GM23338 (cell line): Measurements from ENCODE around the gene CLCN4. TPM values are rescaled to one million over a fixed set of nuclear protein-coding genes. Genes with fewer than 3 reads are reported as not detected.

Experiments
- ATAC-seq: fragments of 200-7000 bp; cut with Tn5 transposase; 3 replicates; pipeline ENCODE4 v1.9.1; 2020
- DNase-seq: peaks from one replicate; pipeline ENCODE4 v3.0.0-alpha.2; 2015; ENCODE audit warnings: low spot score
- H2AFZ ChIP-seq: fragments of 200-600 bp; sonication (generic); 2 replicates; pipeline ENCODE4 v1.8.0; 2016; ENCODE audit warnings: antibody characterized with exemption, mild to moderate bottlenecking, moderate library complexity
- H3F3A ChIP-seq: fragments of 200-600 bp; sonication (generic); replicated peaks from 2 replicates; pipeline ENCODE4 v1.8.0; 2017; ENCODE audit warnings: antibody characterized with exemption, mixed run types, low read depth
- H3K27ac ChIP-seq: fragments of 200-600 bp; sonication (generic); 2 replicates; pipeline ENCODE4 v1.6.1; 2016; ENCODE audit warnings: low read depth
- H3K27me3 ChIP-seq: fragments of 200-600 bp; sonication (generic); 2 replicates; pipeline ENCODE4 v1.8.0; 2016; ENCODE audit warnings: mild to moderate bottlenecking, mixed run types, moderate library complexity; ENCODE audit not compliant: insufficient read depth
- H3K36me3 ChIP-seq: fragments of 200-600 bp; sonication (generic); 2 replicates; pipeline ENCODE4 v1.8.0; 2016; ENCODE audit warnings: mild to moderate bottlenecking; ENCODE audit not compliant: insufficient read depth
- H3K4me1 ChIP-seq: fragments of 200-600 bp; sonication (generic); 2 replicates; pipeline ENCODE4 v1.8.0; 2016; ENCODE audit warnings: mild to moderate bottlenecking, moderate library complexity; ENCODE audit not compliant: insufficient read depth
- H3K4me2 ChIP-seq: fragments of 200-600 bp; sonication (generic); 2 replicates; pipeline ENCODE4 v1.7.1; 2017; ENCODE audit warnings: mixed run types
- H3K4me3 ChIP-seq: fragments of 200-600 bp; sonication (generic); 2 replicates; pipeline ENCODE4 v1.6.1; 2016; ENCODE audit warnings: mixed run types
- H3K79me2 ChIP-seq: fragments of 200-600 bp; sonication (generic); replicated peaks from 2 replicates; pipeline ENCODE4 v1.8.0; 2017; ENCODE audit warnings: mild to moderate bottlenecking; ENCODE audit not compliant: insufficient read depth
- H3K9me2 ChIP-seq: fragments of 200-600 bp; sonication (generic); 2 replicates; pipeline ENCODE4 v1.8.0; 2017; ENCODE audit not compliant: insufficient read depth
- H4K20me1 ChIP-seq: fragments of 200-600 bp; sonication (generic); replicated peaks from 2 replicates; pipeline ENCODE4 v1.8.0; 2017; ENCODE audit warnings: mild to moderate bottlenecking; ENCODE audit not compliant: insufficient read depth
- H3K27ac Mint-ChIP-seq: 2 replicates; pipeline ENCODE4 v1.8.0; 2020; ENCODE audit warnings: inconsistent platforms, mild to moderate bottlenecking, moderate library complexity, mixed read lengths
- H3K27me3 Mint-ChIP-seq: 3 replicates; pipeline ENCODE4 v1.8.0; 2022; ENCODE audit warnings: low read depth, mild to moderate bottlenecking, moderate library complexity, mixed read lengths, inconsistent platforms; ENCODE audit not compliant: insufficient read depth, poor library complexity
- H3K36me3 Mint-ChIP-seq: 3 replicates; pipeline ENCODE4 v1.8.0; 2021; ENCODE audit warnings: low read depth, mild to moderate bottlenecking, inconsistent platforms, moderate library complexity, mixed read lengths
- H3K4me1 Mint-ChIP-seq: 3 replicates; pipeline ENCODE4 v1.8.0; 2020; ENCODE audit warnings: mild to moderate bottlenecking, inconsistent platforms, mixed read lengths
- H3K4me3 Mint-ChIP-seq: 3 replicates; pipeline ENCODE4 v1.8.0; 2021; ENCODE audit warnings: moderate library complexity, mild to moderate bottlenecking, inconsistent platforms, mixed read lengths
- H3K9me3 Mint-ChIP-seq: 3 replicates; pipeline ENCODE4 v1.8.0; 2020; ENCODE audit warnings: moderate library complexity, mild to moderate bottlenecking, inconsistent platforms, mixed read lengths
- EZH2 ChIP-seq: fragments of 200-600 bp; sonication (generic); IDR thresholded peaks from one replicate; pipeline ENCODE4 v1.8.0; 2017; ENCODE audit warnings: antibody characterized with exemption, mild to moderate bottlenecking, low read depth; ENCODE audit not compliant: unreplicated experiment
- POLR2AphosphoS5 ChIP-seq: IDR thresholded peaks from 2 replicates; pipeline ENCODE4 v1.6.1; 2016; ENCODE audit warnings: antibody characterized with exemption, low read depth
- REST ChIP-seq: IDR thresholded peaks from one replicate; pipeline ENCODE4 v1.6.1; 2018; ENCODE audit warnings: antibody characterized with exemption; ENCODE audit not compliant: unreplicated experiment
- STAT1 ChIP-seq: IDR thresholded peaks from one replicate; pipeline ENCODE4 v1.6.1; 2016; ENCODE audit warnings: antibody characterized with exemption; ENCODE audit not compliant: unreplicated experiment
- ZNF114 ChIP-seq: fragments of 250-450 bp; sonication (Bioruptor Pico); IDR thresholded peaks from 2 replicates; pipeline ENCODE4 v1.5.0; 2020; ENCODE audit warnings: mild to moderate bottlenecking, moderate library complexity
- ZNF462 ChIP-seq: fragments of 250-450 bp; sonication (Bioruptor Pico); IDR thresholded peaks from 2 replicates; pipeline ENCODE4 v1.5.0; 2020; ENCODE audit warnings: mild to moderate bottlenecking, moderate library complexity
- polyA plus RNA-seq: library from polyadenylated mRNA; unstranded; fragments of >200 nt; fragmentation: Nextera tagmentation; extraction: Ambion mirVana; gene quantifications from 2 replicates; pipeline ENCODE4 v1.2.1, GENCODE V29; 2016
- total RNA-seq: library from RNA; depleted of rRNA; stranded (reverse); fragments of >200 nt; shearing (Covaris generic); gene quantifications from 2 replicates; pipeline ENCODE4 v1.2.3, GENCODE V29; 2014

Gene CLCN4
- total and polyA plus RNA-seq, 2 experiments from 2014 or later = 1.2 to 4.9 TPM

GRCh38 chrX:10125248-10125615 is 31.5 kb upstream of the CLCN4 start:
- DNase-seq (no peak), ATAC-seq (no peak)
- no peak overlapping the region for H3K4me2 ChIP-seq
- H3F3A ChIP-seq = no peaks in the 10 kb centered on the region
- H2AFZ ChIP-seq = no peak overlapping the region
- H3K27me3 Mint-ChIP-seq = peaks cover 13% of the 10 kb centered on the region
- H3K9me2 ChIP-seq = no peaks in the 10 kb centered on the region
- no peaks in the 10 kb centered on the region for H4K20me1 ChIP-seq
- H3K27ac Mint-ChIP-seq = no peak overlapping the region
- H3K9me3 Mint-ChIP-seq = peaks cover 20% of the 10 kb centered on the region
- no peaks in the 10 kb centered on the region for H3K36me3 ChIP-seq
- no peak for TF ChIP-seq POLR2AphosphoS5
- no peak for TF ChIP-seq STAT1
- no peak for TF ChIP-seq ZNF462 (CRISPR knock-in tag)
- TF ChIP-seq REST = no peak
- no peak for TF ChIP-seq ZNF114 (CRISPR knock-in tag)
- no peak for TF ChIP-seq EZH2
- no peaks in the 10 kb centered on the region for H3K79me2 ChIP-seq
- no peaks in the 10 kb centered on the region for H3K4me1 ChIP-seq
- H3K4me3 ChIP-seq = no peak overlapping the region
- H3K27me3 ChIP-seq = no peaks in the 10 kb centered on the region
- no peak overlapping the region for H3K27ac ChIP-seq
- H3K4me3 Mint-ChIP-seq = no peak overlapping the region
- H3K4me1 Mint-ChIP-seq = 0 out of 3 replicates have a peak, but pooled peaks cover 2% of the 10 kb centered on the region
- H3K36me3 Mint-ChIP-seq = peaks cover 76% of the 10 kb centered on the region
